HL-60/S4 (cell line): ENCODE results near the gene DHODH.

ENCODE experiments used
- in situ Hi-C: fragments of 300-500 bp; cut with MboI; formaldehyde crosslinking; loops from 2 replicates; pipeline ENCODE4 v1.14.3; 2022; ENCODE audit warnings: low sequenced_read_pairs

The DHODH gene

DNA sequence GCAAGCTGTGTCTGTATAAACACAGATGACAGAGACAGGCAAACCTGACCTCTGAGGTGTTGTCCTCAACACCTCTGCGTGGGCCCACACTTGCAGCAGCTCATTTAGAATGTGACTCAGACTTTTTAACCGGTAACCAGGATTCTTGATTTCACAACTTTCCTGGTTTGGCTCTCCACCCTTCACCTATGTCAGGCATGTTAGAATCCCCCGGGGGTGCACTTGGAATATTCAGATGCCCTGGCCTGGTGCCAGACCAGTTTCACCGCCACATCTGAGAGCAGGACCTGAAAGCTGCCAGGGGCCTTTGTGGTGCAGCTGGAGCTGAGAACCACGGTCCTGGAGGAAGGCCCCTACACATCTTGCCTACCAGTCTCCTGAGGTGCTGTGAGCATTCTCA lies 4.8 kb downstream of the DHODH start:
- in situ Hi-C loops = no loop called here

DNA sequence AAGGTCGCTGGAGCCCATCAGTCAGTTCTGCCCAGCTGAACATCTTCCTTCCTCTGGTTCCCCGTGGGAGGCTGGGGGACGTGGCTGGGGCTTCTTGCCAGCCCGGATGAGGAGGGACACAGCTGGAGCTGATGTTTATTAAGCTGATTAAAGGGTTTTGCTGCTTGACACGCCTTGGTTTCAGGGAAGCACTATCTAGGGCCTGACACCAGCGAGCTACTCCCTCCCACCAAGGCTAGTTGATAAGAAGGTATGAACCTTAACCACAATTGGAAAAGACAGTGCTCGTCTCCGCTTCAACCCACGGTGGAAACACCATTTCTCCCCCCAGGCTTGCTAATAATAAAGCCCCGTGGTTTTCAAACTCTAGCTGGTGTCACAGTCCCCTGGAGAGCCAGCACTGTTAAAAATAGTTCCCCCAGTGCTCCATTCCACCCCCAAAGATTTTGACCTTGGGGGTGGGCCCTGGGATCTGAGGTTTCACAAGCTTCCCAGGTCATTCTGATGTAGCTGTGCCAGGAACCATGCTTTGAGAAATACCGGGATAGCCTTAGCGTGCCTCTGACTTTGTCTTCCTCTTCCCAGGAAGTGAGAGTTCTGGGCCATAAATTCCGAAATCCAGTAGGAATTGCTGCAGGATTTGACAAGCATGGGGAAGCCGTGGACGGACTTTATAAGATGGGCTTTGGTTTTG lies 5.5 kb downstream of the DHODH start:
- in situ Hi-C loops = no loop called here

DNA sequence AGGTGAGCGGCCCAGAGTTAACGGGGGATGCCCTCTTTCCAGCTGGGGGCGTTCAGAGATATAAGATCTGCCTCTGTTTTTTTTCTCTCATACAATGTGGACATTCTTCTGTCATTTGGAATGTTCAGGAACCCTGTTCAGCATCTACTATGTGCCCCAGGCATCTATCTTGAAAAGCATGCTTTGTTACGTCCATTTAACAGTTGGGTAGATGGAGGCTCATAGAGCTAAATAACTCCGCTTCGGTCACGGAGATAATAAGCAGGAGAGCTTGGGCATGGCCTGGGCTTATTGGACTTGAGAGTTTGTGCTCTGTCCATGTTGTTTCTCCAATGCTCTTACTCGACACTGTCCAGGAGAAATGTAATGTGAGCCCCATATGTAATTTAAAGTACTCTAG lies 6.1 kb downstream of the DHODH start:
- in situ Hi-C loops = no loop called here

DNA sequence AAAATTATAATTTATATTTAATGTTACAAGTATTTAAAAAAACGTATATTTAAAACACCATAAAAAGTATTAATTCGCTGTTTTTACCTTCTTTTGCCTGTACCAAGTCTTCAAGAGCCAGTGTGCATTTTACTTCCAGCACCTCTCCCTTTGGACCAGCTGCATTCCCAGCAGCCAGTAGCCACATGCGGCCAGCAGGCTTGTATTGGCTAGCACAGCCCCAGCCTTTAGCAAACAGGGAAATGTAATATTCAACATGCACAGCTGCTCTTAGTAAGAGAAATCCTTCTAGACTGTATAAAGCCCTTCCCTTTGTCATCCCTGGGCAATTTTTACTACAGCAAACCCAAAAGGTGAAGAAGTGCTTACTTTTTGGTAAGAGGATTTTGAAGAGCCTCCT lies 6.6 kb downstream of the DHODH start:
- in situ Hi-C loops = no loop called here

DNA sequence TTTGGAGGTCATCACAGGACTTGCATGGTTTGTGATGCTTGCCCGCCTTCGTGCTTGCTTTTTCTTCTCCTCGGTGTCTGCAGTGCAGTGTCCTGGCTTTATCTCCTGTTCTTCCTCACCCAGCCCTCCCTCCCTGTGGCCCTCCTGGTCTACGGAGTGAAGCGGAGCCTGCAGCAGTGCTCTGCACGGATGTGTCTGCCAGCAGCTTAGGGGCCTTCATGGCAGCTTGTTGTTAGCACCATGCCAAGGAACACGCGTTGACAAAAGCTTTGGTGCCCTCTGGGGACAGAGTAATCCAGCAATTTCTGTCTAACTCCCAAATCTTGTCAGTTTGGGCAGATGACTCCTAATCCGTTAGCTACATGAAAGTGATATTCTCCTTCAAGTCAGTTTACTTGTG lies 9.9 kb downstream of the DHODH start:
- in situ Hi-C loops = no loop called here

DNA sequence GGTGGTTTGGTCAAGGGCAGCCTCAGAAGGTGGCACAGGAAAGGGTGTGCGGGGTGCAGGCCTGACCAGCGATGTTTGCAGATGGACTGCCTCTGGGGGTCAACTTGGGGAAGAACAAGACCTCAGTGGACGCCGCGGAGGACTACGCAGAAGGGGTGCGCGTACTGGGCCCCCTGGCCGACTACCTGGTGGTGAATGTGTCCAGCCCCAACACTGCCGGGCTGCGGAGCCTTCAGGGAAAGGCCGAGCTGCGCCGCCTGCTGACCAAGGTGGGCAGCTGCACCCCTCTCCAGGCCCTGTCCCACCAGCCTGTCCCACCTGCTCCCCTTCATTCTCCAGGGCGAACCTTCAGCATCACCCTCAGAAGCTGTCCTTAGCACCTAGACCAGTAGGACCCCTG lies 12.5 kb downstream of the DHODH start:
- in situ Hi-C loops = no loop called here

DNA sequence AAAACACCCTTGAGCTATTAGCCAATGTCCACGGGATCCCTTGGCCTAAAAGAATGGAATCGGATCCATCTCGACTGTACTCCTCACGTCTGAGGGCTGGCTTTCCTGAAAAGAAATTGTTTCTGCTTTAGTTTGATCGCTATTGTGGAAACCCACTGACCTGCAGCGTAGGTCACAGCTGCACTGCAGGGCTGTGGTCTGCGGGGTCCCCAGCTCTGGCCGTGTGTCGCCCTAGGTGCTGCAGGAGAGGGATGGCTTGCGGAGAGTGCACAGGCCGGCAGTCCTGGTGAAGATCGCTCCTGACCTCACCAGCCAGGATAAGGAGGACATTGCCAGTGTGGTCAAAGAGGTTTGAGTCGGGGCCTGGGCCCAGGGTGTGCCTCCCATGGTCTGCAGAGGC lies 13.6 kb downstream of the DHODH start:
- in situ Hi-C loops = no loop called here

DNA sequence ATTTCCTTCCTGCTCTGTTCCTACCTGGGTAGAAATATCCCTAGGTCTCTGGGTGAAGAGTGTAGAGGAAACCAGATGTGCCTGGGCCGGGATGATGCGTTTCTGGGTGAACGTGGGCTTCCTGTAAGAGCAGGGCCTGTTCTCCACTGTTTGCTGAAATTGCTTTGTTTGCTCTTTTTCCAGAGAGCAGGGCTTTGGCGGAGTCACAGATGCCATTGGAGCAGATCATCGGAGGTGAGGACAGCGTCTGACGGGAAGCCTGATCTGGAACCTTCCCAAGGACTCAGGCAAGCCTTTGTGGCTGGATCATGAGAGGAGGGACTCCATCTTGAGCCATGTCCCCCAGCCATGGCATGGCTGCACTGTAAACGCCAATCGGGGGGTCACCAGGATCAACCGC lies 15.4 kb downstream of the DHODH start:
- in situ Hi-C loops = no loop called here

DNA sequence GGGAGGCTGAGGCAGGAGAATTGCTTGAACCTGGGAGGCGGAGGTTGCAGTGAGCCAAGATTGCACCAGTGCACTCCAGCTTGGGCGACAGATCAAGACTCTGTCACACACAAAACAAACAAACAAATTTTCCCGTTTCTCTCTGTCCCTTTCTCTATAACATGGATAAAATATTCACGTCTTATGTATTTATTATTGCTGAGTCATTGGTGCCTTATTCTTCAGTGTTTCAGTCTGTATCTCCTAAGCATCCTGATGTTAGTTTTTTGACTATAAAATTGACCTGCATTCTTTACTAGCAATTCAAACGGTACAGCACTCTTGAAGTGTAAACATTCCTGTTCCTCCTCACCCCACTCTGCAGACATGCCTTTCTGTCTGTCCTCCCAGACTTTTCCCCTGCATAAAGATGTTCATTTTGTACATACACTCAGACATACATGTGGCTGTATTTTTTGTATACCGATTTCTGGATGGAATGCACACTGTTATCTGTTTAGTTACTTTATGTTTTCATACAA lies 16.4 kb downstream of the DHODH start:
- in situ Hi-C loops = no loop called here

DNA sequence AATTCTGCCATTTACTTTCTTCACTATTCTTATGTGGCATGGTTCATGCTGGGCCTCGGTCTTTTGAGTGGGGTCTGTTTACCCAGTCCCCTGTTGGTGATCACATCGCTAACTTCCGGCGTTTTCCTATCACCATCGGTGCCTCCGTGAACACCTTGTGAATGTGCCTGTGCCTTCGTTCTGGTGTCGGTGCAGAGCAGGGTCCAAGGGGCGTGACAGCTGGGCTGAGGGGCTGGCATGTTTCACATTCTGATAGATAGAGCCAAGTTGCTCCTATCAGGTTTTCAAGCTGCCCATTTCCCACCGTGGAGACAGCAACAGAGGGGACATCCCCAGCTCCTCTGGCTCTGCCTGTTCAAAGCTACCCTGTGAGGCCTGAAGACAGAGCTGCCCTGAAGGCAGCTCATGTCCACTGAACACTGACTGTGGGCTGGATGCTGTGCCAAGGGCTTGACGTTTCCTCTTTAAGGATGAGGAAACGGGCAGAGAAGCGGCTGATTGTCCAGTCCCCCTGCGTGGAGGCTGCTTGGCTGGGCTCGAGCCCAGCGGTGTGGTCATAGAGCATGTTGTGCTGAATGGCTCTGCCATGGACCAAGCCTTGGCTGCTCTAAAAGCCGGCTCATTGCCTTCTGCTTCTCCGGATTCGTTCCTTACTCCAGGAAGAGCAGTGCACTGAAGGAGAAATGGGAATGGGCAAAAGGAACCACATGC lies 17.0 kb downstream of the DHODH start:
- in situ Hi-C loops = no loop called here

DNA sequence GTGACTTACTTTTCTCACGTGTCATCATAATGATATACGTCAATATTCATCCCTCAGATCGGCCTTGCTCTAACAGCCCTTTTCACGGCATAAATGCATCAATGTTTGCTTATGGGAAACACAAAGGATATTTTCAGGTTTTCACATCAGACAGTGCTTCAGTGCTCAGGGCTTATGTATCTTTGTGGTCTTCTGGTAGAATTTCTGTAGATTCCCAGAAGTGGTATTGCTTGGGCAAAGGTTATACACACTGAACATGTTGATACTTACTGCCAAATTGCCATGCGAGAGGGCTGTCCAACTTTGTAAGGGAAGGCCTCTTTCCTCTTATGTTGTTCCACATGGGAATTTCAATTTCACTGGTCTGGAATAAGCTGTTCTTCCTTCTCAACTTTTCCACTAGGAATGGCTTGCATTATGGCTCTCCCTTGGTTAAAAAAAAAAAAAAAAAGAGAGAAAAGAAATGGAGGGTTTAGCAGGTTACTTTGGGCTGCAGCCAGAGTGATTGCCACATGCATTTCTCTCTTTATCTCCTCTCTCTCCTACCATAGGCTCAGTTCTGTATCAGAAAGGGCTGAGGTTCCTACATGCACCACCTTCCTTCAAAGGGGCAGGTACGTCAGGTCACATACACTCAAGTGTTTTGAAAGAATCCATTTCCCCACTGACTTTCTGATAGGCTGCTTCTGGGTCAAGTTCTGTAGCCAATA lies 19.3 kb downstream of the DHODH start:
- in situ Hi-C loops = no loop called here

DNA sequence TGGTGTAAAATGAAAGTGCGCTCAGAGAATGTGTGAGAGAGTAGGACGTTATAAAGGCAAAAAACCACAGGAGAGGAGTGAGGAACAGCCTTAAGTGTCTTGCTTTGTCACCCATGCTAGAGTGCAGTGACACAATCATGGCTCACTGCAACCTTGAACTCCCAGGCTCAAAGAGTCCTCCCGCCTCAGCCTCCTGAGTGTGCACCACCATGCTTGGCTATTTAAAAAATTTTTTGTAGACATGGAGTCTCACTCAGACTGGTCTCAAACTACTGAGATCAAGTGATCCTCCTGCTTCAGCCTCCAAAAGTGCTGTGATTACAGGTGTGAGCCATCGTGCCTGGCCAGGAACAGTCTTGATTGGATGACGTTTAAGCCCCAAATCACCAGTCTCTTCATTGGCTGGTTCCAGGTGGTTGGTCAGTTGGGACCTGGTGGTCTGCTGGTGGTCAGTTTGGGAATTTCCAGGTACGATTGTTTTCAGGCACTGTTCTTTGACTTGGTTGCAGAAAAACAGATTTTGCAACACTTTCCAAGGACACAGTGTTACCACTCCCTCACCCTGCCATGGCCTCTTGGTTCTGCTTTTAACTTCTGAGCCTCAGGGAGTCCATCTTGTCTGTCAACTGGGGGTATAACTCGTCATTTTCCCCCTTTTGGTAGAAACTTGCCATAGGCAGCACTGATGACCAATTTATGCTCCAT lies 21.2 kb downstream of the DHODH start:
- in situ Hi-C loops = no loop called here

DNA sequence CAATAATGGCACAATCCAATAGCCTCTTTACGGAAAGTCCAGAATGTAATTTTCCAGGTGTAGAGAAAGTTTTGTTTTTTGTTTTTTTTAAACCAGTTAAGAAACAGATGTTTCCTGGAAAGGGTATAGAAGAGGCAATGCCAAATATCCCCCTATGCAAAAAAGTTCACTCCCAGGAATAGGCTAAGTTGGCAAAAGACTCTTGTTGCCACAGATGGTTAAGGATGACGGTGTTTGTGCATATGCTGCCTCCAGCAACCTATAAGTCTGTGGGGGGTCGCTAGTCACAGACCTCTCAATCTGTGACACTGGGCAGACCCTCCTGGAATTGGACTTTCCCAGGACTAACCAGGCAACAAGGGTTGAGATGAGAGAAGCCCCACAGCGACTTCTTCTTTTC lies 24.9 kb downstream of the DHODH start:
- in situ Hi-C loops = no loop called here

DNA sequence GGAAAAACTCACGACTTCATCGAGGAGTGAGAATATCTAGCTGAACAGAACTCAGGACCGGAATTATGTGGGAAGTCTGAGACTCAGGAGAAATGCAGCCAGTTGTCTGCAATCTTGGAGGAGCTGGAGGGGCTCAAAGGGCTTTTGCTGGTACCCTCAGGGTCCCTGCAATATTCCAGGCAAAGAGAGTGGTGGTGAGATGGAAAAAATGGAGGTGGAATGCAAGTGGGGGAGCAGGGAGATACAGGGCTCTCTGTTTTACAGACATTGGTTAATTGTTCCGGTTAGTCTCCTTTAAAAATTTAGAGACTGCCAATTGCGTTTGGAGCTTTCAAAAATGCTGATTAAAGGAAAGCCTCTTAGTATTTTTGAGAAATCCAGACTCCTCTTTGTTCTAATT lies 27.6 kb downstream of the DHODH start:
- in situ Hi-C loops = no loop called here

DNA sequence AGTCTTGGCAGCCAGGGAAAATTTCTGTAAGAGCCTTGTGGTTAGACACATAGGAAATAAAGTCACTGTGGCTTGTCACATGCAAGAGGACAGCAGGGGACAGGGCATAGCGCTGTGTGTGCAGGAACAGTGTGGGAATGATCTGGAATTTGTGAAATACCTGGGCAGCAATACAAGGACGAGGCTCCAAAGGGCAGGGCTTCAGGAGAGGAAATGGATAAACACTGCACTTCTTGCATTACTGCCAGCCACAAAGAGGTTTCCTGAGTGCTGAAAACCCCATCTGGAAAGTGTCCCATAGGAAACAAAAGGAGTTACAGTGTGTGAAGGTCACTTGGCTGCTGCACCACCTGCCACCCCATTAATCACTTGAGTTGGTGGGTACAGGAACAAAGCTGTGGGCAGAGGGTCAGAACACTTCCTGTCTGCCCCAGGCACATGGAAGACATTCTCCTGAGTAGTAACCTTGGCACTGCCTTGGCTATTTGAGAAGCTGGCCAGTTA lies 33.7 kb downstream of the DHODH start:
- in situ Hi-C loops = no loop called here

DNA sequence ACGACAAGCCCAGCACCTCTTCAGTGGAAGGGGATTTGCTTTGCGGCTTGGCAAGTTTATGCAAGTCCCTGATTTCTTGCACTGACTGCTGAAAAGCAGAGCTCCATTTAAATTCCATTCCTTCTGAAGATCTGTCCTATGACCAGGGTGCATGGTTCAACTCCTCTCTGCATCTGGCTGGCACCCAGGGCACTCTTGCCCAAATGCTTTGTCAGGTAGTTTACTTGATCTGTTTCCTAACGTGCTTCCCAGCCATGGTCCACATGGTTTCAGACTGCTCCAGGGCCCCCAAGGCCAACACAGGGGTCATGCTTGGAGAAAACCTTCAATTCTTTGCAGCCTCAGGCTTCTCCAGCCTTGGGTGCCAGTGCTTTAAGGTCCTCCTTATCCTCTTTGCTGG lies 34.5 kb downstream of the DHODH start:
- in situ Hi-C loops = no loop called here

DNA sequence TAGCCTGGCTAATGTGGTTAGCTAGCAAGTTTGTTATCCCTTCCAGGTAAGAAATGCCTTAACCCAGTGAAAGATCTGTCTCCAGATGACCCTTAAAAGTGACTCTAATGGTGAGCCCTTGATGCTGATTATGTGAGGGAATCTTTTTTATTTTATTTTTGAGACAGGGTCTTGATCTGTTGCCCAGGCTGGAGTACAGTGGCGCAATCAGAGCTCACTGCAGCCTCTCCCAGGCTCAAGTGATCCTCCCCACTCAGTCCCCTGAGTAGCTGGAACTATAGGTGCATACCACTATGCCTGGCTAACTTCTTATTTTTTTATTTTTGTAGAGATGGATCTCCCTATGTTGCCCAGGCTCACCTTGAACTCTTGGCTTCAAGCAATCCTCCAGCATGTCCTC lies 35.0 kb downstream of the DHODH start:
- in situ Hi-C loops = no loop called here

DNA sequence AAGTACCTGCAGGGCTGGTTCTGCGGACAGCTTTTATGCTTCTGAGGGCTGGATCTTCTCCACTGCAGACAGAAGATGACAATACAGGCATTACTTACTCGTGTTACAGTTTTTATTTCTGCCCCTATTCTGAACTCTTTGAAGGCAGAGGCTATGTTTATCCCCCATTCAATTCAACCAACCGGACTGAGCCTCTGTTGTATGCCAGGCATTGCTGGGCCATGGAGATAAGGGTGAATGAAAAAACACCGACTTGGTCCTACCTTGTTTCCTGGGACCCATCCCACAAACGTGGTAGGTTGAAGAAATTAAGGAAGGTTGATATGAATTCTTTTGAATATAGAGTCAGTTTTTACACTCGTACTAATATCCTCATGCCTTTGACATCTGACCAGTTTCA lies 35.8 kb downstream of the DHODH start:
- in situ Hi-C loops = no loop called here

DNA sequence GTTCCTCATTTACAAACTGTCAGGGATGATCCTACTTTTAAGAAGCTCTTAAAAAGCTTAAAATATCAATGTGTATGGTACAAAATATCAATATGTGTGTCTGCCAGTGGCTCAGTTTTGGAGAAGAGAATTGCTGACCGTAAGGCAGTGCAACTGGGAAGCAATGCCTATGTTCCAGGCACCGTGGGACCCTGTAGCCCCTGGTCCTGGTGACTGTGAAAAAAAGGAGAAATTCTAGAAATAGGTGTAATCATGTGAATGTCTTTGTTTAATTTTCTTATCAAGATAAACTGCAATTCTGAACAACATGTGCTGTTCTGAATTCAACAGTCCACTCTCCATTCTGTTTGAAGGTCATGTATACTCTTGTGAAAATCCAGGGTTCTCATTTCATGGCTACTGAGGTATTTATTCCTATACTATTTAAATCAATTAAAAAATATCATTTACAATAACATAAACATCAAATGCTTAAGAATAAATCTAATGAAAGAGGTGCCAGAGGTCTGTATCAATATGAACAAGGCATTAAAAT lies 36.3 kb downstream of the DHODH start:
- in situ Hi-C loops = no loop called here

DNA sequence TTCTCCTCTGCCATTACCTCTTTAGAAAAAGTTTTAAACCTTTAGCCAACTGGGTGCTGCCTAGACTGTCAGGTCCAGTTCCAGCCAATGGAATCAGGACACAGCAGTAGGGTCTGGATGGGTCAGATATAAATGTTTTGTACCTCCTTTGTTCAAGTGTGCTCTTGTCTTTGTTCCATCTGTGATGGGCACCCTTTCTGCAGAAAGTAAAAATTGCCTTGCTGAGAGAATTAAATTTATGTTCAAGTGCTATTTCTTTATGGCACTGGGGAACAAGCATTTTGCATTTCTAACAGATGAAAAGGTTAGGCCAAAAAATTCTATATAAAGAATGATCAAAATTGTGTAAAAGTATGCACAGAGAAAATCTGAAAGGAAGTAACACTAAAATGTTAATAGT lies 40.6 kb downstream of the DHODH start:
- in situ Hi-C loops = no loop called here
